Gastroesophageal sphincter (tissue), 4 donors: ENCODE measurements around the gene ZNF254. TPM values are rescaled to one million over a fixed set of nuclear protein-coding genes. Genes with fewer than 3 reads are reported as not detected.
A peak's percentile ranks its signal among the peaks of the same experiment; 100 is the strongest.

ENCODE experiments used
- ATAC-seq: fragments of 150-250 bp; one replicate; pipeline ENCODE4 v1.9.1; 2016; ENCODE audit warnings: mild to moderate bottlenecking, moderate library complexity
- H3K27ac ChIP-seq, 4 donors: fragments of 200-600 bp; sonication (generic) in 3 of 4; 1 replicate in 3 of 4; 2 replicates in 1 of 4; pipeline ENCODE4 v1.5.1; 2016 to 2019
- H3K27me3 ChIP-seq: fragments of 200-600 bp; sonication (generic); one replicate; pipeline ENCODE4 v1.5.1; 2019
- H3K36me3 ChIP-seq, 2 donors: fragments of 200-600 bp; sonication (generic); one replicate each; pipeline ENCODE4 v1.5.1; 2019; ENCODE audit warnings: control low read depth in 1 of 2
- H3K4me1 ChIP-seq, 3 donors: fragments of 200-600 bp; sonication (generic); 1 replicate in 2 of 3; 2 replicates in 1 of 3; pipeline ENCODE4 v1.5.1; 2016 to 2019; ENCODE audit warnings: control low read depth in 2 of 3
- H3K4me3 ChIP-seq, 2 donors: fragments of 200-600 bp; sonication (generic); one replicate each; pipeline ENCODE4 v1.5.1; 2019; ENCODE audit warnings: mild to moderate bottlenecking in 1 of 2, moderate library complexity in 1 of 2
- H3K9me3 ChIP-seq, 3 donors: fragments of 200-600 bp; sonication (generic); one replicate each; pipeline ENCODE4 v1.5.1; 2017 to 2019; ENCODE audit warnings: control low read depth in 2 of 3
- CTCF ChIP-seq, 4 experiments: fragments of 200-600 bp in 2 of 4; fragments of 450-650 bp in 2 of 4; sonication (generic) in 1 of 4; IDR thresholded peaks; one replicate each; pipeline ENCODE4 v1.5.1; 2017 to 2019; ENCODE audit warnings: antibody characterized with exemption in 4 of 4, mild to moderate bottlenecking in 2 of 4, moderate library complexity in 2 of 4
- EP300 ChIP-seq: sonication (generic); formaldehyde crosslinking; IDR thresholded peaks from one replicate; pipeline ENCODE4 v1.6.1; 2017; ENCODE audit warnings: antibody characterized with exemption, mild to moderate bottlenecking
- POLR2A ChIP-seq, 2 donors: fragments of 450-650 bp; IDR thresholded peaks; one replicate each; pipeline ENCODE4 v1.6.1; 2017; ENCODE audit warnings: antibody characterized with exemption in 2 of 2, mild to moderate bottlenecking in 2 of 2, moderate library complexity in 1 of 2
- POLR2AphosphoS5 ChIP-seq: sonication (generic); formaldehyde crosslinking; IDR thresholded peaks from one replicate; pipeline ENCODE4 v1.6.1; 2017; ENCODE audit warnings: antibody characterized with exemption
- WGBS, 2 donors: methylation state at CpG; one replicate each; pipeline ENCODE4 v1.1.5; 2018; ENCODE audit warnings: low coverage in 1 of 2; 5-methylcytosine and 5-hydroxymethylcytosine counted together
- total RNA-seq, 4 donors: library from RNA; depleted of rRNA; stranded (reverse); fragments of >200 nt; gene quantifications; one replicate each; pipeline ENCODE4 v1.1.0, GENCODE V29; 2016

Gene ZNF254
- total RNA-seq, 4 donors from 2014 or later = 10.0 to 22.6 (median 13.5) TPM

GRCh38 chr19:24101459-24102115, 14.6 kb downstream of the ZNF254 start:
- Histone ChIP-seq H3K4me1 (peaks cover 0 to 11% (median 0%) of the 10 kb centered on the region in 3 donors), H3K27me3 (no peaks in the 10 kb centered on the region), H3K27ac (no peak overlapping the region), H3K9me3 (no peaks in the 10 kb centered on the region), H3K36me3 (peaks cover 0 to 44% of the 10 kb centered on the region in 2 donors), H3K4me3 (no peak overlapping the region)
- TF ChIP-seq POLR2AphosphoS5 (no peak), CTCF (IDR thresholded peaks at IDR 0.05) (no peak), POLR2A (IDR thresholded peaks at IDR 0.05) (no peak)
- ATAC-seq = no peak
- WGBS, 2 donors = 87 to 92% methylated on average over 2 of the region's 2 CpGs

- H3K9me3 ChIP-seq = peaks cover 2 to 93% (median 12%) of the 10 kb centered on the region in 3 donors
- no peak for TF ChIP-seq POLR2A (IDR thresholded peaks at IDR 0.05)
- TF ChIP-seq EP300 = no peak
- no peak for TF ChIP-seq CTCF (IDR thresholded peaks at IDR 0.05)
- TF ChIP-seq POLR2AphosphoS5 = no peak
- H3K27me3 ChIP-seq = no peaks in the 10 kb centered on the region
- no peak for ATAC-seq
- peaks cover 13 to 68% of the 10 kb centered on the region in 2 donors for H3K36me3 ChIP-seq
- H3K4me3 ChIP-seq = no peak overlapping the region
- 95% methylated on average over 3 of the region's 3 CpGs for WGBS, 2 donors
- no peaks in the 10 kb centered on the region for H3K4me1 ChIP-seq
- H3K27ac ChIP-seq = no peak overlapping the region
Measured at GRCh38 chr19:24127601-24128000, 40.6 kb downstream of the ZNF254 start.

GRCh38 chr19:24140099-24140498, 53.1 kb downstream of the ZNF254 start:
- WGBS, 2 donors = 38 to 66% methylated on average over 2 to 3 of the region's 3 CpGs
- peaks cover 0 to 83% (median 2%) of the 10 kb centered on the region in 3 donors for H3K9me3 ChIP-seq
- H3K4me1 ChIP-seq = peaks cover 0 to 4% (median 0%) of the 10 kb centered on the region in 3 donors
- ATAC-seq = peak; percentile 65
- TF ChIP-seq POLR2AphosphoS5 = no peak
- TF ChIP-seq CTCF (IDR thresholded peaks at IDR 0.05) = no peak
- TF ChIP-seq POLR2A (IDR thresholded peaks at IDR 0.05) = no peak
- no peak for TF ChIP-seq EP300
- no peak overlapping the region for H3K27ac ChIP-seq
- H3K27me3 ChIP-seq = no peaks in the 10 kb centered on the region
- no peak overlapping the region for H3K4me3 ChIP-seq
- peaks cover 0 to 45% of the 10 kb centered on the region in 2 donors for H3K36me3 ChIP-seq

- no peak for ATAC-seq
- peaks cover 0 to 45% of the 10 kb centered on the region in 2 donors for H3K36me3 ChIP-seq
- H3K27me3 ChIP-seq = no peaks in the 10 kb centered on the region
- no peak overlapping the region for H3K27ac ChIP-seq
- no peak for TF ChIP-seq CTCF (IDR thresholded peaks at IDR 0.05)
- no peak for TF ChIP-seq POLR2A (IDR thresholded peaks at IDR 0.05)
- TF ChIP-seq POLR2AphosphoS5 = no peak
- TF ChIP-seq EP300 = no peak
- no peak overlapping the region for H3K4me3 ChIP-seq
- peaks cover 0 to 83% (median 2%) of the 10 kb centered on the region in 3 donors for H3K9me3 ChIP-seq
- peaks cover 0 to 4% (median 0%) of the 10 kb centered on the region in 3 donors for H3K4me1 ChIP-seq
Measured at GRCh38 chr19:24140591-24140990, 53.6 kb downstream of the ZNF254 start.

GRCh38 chr19:24141612-24142011, 54.6 kb downstream of the ZNF254 start:
- Histone ChIP-seq H3K27ac (no peak overlapping the region), H3K4me1 (peaks cover 0 to 4% (median 0%) of the 10 kb centered on the region in 3 donors), H3K4me3 (no peak overlapping the region), H3K27me3 (no peaks in the 10 kb centered on the region), H3K9me3 (peaks cover 0 to 80% (median 2%) of the 10 kb centered on the region in 3 donors), H3K36me3 (peaks cover 0 to 36% of the 10 kb centered on the region in 2 donors)
- no peak for ATAC-seq
- no peak for TF ChIP-seq CTCF (IDR thresholded peaks at IDR 0.05)
- TF ChIP-seq POLR2AphosphoS5 = no peak
- no peak for TF ChIP-seq EP300
